Measurements from ENCODE around the gene SPATS2L. TPM values are rescaled to one million over a fixed set of nuclear protein-coding genes. Genes with fewer than 3 reads are reported as not detected.

SPATS2L gene
- total RNA-seq, 4 donors from 2014 or later: 68.1 to 115 (median 94.9) TPM

- no peak for TF ChIP-seq CTCF (IDR thresholded peaks at IDR 0.05)
- ATAC-seq (ENCODE audit: low FRiP score) (no peak), DNase-seq (ENCODE audit: low spot score) (no peak)
Measured at GRCh38 chr2:200275295-200276013, 31.0 kb upstream of the SPATS2L start.

- DNase-seq (ENCODE audit: low spot score): no peak
- ATAC-seq (ENCODE audit: low FRiP score): no peak
- no peak for TF ChIP-seq CTCF (IDR thresholded peaks at IDR 0.05)
Measured at GRCh38 chr2:200276472-200276871, 30.0 kb upstream of the SPATS2L start.

GRCh38 chr2:200278694-200279316 lies 27.7 kb upstream of the SPATS2L start:
- ATAC-seq (ENCODE audit: low FRiP score) (no peak), DNase-seq (ENCODE audit: low spot score) (no peak)
- no peak for TF ChIP-seq CTCF (IDR thresholded peaks at IDR 0.05)

- ATAC-seq (ENCODE audit: low FRiP score): no peak
- DNase-seq (ENCODE audit: low spot score): no peak
- TF ChIP-seq CTCF (IDR thresholded peaks at IDR 0.05): no peak
Measured at GRCh38 chr2:200279857-200280256, 26.6 kb upstream of the SPATS2L start.

- no peak for DNase-seq (ENCODE audit: low spot score)
- TF ChIP-seq CTCF (IDR thresholded peaks at IDR 0.05): no peak
- no peak for ATAC-seq (ENCODE audit: low FRiP score)
Measured at GRCh38 chr2:200286578-200286977, 19.9 kb upstream of the SPATS2L start.

GRCh38 chr2:200288670-200289429 lies 17.6 kb upstream of the SPATS2L start:
- no peak for TF ChIP-seq CTCF (IDR thresholded peaks at IDR 0.05)
- ATAC-seq (ENCODE audit: low FRiP score): no peak
- no peak for DNase-seq (ENCODE audit: low spot score)
